ENCODE measurements around the gene TFB1M.

DNA sequence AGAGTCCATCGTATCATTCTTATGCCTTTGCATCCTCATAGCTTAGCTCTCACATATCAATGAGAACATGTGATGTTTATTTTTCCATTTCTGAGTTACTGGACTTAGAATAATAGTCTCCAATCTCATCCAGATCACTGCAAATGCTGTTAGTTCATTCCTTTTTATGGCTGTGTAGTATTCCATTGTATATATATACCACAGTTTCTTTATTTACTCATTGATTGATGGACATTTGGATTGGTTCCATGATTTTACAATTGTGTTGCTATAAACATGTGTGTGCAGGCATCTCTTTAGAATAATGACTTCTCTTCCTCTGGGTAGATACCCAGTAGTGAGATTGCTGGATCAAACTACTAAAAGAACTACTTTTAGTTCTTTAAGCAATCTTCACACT, 21.0 kb upstream of the TFB1M start:
- TF ChIP-seq, protein P1, sequence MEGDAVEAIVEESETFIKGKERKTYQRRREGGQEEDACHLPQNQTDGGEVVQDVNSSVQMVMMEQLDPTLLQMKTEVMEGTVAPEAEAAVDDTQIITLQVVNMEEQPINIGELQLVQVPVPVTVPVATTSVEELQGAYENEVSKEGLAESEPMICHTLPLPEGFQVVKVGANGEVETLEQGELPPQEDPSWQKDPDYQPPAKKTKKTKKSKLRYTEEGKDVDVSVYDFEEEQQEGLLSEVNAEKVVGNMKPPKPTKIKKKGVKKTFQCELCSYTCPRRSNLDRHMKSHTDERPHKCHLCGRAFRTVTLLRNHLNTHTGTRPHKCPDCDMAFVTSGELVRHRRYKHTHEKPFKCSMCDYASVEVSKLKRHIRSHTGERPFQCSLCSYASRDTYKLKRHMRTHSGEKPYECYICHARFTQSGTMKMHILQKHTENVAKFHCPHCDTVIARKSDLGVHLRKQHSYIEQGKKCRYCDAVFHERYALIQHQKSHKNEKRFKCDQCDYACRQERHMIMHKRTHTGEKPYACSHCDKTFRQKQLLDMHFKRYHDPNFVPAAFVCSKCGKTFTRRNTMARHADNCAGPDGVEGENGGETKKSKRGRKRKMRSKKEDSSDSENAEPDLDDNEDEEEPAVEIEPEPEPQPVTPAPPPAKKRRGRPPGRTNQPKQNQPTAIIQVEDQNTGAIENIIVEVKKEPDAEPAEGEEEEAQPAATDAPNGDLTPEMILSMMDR (conservative IDR thresholded peaks at IDR 0.05) = no peak
- TF ChIP-seq EZH2 (IDR thresholded peaks at IDR 0.05; ENCODE audit: low read depth) = no peak
